CD14-positive monocyte (primary cell): ENCODE measurements around the gene GRIK2. TPM values are rescaled to one million over a fixed set of nuclear protein-coding genes. Genes with fewer than 3 reads are reported as not detected.

ENCODE experiments used
- DNase-seq, 3 donors: peaks; one replicate each; pipeline ENCODE4 v3.0.0-alpha.2; 2011 to 2022
- H2AFZ ChIP-seq: 2 replicates; pipeline ENCODE4 v1.6.0; 2012; ENCODE audit warnings: mild to moderate bottlenecking, low read depth, low read length, inconsistent platforms; ENCODE audit not compliant: insufficient read depth, poor library complexity, severe bottlenecking
- H3K27ac ChIP-seq, 2 donors: 1 replicate in 1 of 2; 2 replicates in 1 of 2; pipeline ENCODE4 v1.5.1; 2012 to 2013; ENCODE audit warnings: low read length in 2 of 2, control low read depth in 1 of 2, inconsistent platforms in 1 of 2, low read depth in 1 of 2, mild to moderate bottlenecking in 1 of 2
- H3K27me3 ChIP-seq, 2 donors: one replicate each; pipeline versions ENCODE4 v1.6.0 to v1.6.1; 2011 to 2013; ENCODE audit warnings: low read length in 2 of 2; ENCODE audit not compliant: control insufficient read depth in 2 of 2, insufficient read depth in 2 of 2
- H3K36me3 ChIP-seq, 2 donors: replicated peaks in 1 of 2; 1 replicate in 1 of 2; 2 replicates in 1 of 2; pipeline versions ENCODE4 v1.5.1 to v1.6.1; 2012 to 2013; ENCODE audit warnings: low read length in 2 of 2, control low read depth in 1 of 2, inconsistent platforms in 1 of 2, mild to moderate bottlenecking in 1 of 2; ENCODE audit not compliant: insufficient read depth in 2 of 2, control insufficient read depth in 1 of 2
- H3K4me1 ChIP-seq, 2 donors: 1 replicate in 1 of 2; 2 replicates in 1 of 2; pipeline versions ENCODE4 v1.5.1 to v1.6.1; 2012 to 2013; ENCODE audit warnings: low read length in 2 of 2, control low read depth in 1 of 2, inconsistent platforms in 1 of 2, mild to moderate bottlenecking in 1 of 2, moderate library complexity in 1 of 2; ENCODE audit not compliant: insufficient read depth in 2 of 2, control insufficient read depth in 1 of 2
- H3K4me2 ChIP-seq: replicated peaks from 2 replicates; pipeline ENCODE3; 2012; ENCODE audit warnings: low read length, moderate library complexity, mild to moderate bottlenecking; ENCODE audit not compliant: poor library complexity, severe bottlenecking; ENCODE audit errors: extremely low read depth
- H3K4me3 ChIP-seq, 3 experiments: fragments of 200-600 bp in 1 of 3; sonication (generic) in 1 of 3; replicated peaks in 1 of 3; 1 replicate in 2 of 3; 2 replicates in 1 of 3; pipeline ENCODE4 v1.5.1; 2011 to 2013; ENCODE audit warnings: low read length in 3 of 3, mild to moderate bottlenecking in 3 of 3, control low read depth in 2 of 3, low read depth in 2 of 3, inconsistent platforms in 1 of 3, moderate library complexity in 1 of 3
- H3K79me2 ChIP-seq: 2 replicates; pipeline ENCODE4 v1.6.0; 2012; ENCODE audit warnings: mild to moderate bottlenecking, control low read depth, inconsistent platforms, low read length, moderate library complexity; ENCODE audit not compliant: insufficient read depth
- H3K9ac ChIP-seq: 2 replicates; pipeline ENCODE4 v1.6.0; 2017; ENCODE audit warnings: low read length, mild to moderate bottlenecking; ENCODE audit not compliant: insufficient read depth, poor library complexity, severe bottlenecking
- H3K9me3 ChIP-seq, 2 donors: replicated peaks in 1 of 2; 1 replicate in 1 of 2; 2 replicates in 1 of 2; pipeline versions ENCODE4 v1.5.1 to v1.6.1; 2012 to 2013; ENCODE audit warnings: low read length in 2 of 2, control low read depth in 1 of 2; ENCODE audit not compliant: control insufficient read depth in 1 of 2, insufficient read depth in 1 of 2
- H4K20me1 ChIP-seq: 2 replicates; pipeline ENCODE4 v1.6.0; 2012; ENCODE audit warnings: mild to moderate bottlenecking, low read length, control low read depth, moderate library complexity; ENCODE audit not compliant: insufficient read depth
- H3K27ac Mint-ChIP-seq, 7 donors: one replicate each; pipeline ENCODE4 v1.8.0; 2020; ENCODE audit warnings: mild to moderate bottlenecking in 7 of 7, mixed read lengths in 7 of 7, moderate library complexity in 6 of 7, inconsistent platforms in 2 of 7
- H3K27me3 Mint-ChIP-seq, 3 donors: one replicate each; pipeline ENCODE4 v1.8.0; 2021 to 2022; ENCODE audit warnings: low read depth in 3 of 3, mild to moderate bottlenecking in 3 of 3, mixed read lengths in 3 of 3, moderate library complexity in 3 of 3, inconsistent platforms in 1 of 3
- H3K36me3 Mint-ChIP-seq, 2 donors: one replicate each; pipeline ENCODE4 v1.8.0; 2020; ENCODE audit warnings: mixed read lengths in 2 of 2, inconsistent platforms in 1 of 2, mild to moderate bottlenecking in 1 of 2
- H3K4me1 Mint-ChIP-seq: one replicate; pipeline ENCODE4 v1.8.0; 2020; ENCODE audit warnings: mild to moderate bottlenecking, mixed read lengths
- H3K4me3 Mint-ChIP-seq, 2 donors: one replicate each; pipeline ENCODE4 v1.8.0; 2020; ENCODE audit warnings: mild to moderate bottlenecking in 2 of 2, mixed read lengths in 2 of 2, moderate library complexity in 1 of 2
- H3K9me3 Mint-ChIP-seq, 7 donors: one replicate each; pipeline ENCODE4 v1.8.0; 2020 to 2022; ENCODE audit warnings: mixed read lengths in 7 of 7, mild to moderate bottlenecking in 6 of 7, moderate library complexity in 6 of 7, inconsistent platforms in 2 of 7
- CTCF ChIP-seq: fragments of 200-600 bp; IDR thresholded peaks from one replicate; pipeline ENCODE4 v1.8.0; 2022; ENCODE audit warnings: antibody characterized with exemption, mild to moderate bottlenecking
- WGBS: methylation state at CpG from one replicate; pipeline ENCODE4 v1.1.5; 2013; ENCODE audit warnings: missing lambda C conversion rate; ENCODE audit not compliant: insufficient coverage; 5-methylcytosine and 5-hydroxymethylcytosine counted together
- intact Hi-C, 2 donors: fragments of 100-400 bp; cut with micrococcal nuclease; formaldehyde crosslinking; loops; one replicate each; pipeline versions ENCODE4 v1.15.0 to v1.15.1; 2023
- polyA plus RNA-seq, 3 donors: library from polyadenylated mRNA; depleted of rRNA in 1 of 3; unstranded in 2 of 3; stranded (reverse) in 1 of 3; fragments of 300-500 nt in 2 of 3; fragments of >200 nt in 1 of 3; fragmentation: Illumina TruSeq in 2 of 3; gene quantifications; 1 replicate in 2 of 3; 2 replicates in 1 of 3; pipeline ENCODE4 v1.2.3, GENCODE V29; 2012 to 2021

Gene GRIK2
- polyA plus RNA-seq, 3 donors: not detected

DNA sequence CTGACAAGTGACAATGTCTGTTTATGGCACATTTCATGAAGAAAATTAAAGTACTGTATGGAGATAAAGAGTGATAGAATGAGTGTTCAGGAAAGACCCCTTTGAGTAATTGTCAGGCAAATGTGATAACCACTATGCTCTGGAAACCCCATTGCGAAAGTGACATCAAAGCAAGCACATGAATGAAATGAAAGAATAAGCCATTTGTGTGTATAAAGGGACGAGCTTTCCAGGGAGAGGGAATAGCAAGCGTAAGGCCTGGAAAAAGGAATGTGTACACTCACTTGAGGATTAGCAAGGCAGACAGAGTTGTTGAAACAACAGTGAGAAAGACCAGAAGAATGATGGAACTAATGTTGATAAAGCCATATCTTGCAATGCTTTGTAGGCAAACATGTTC, 490.0 kb downstream of the GRIK2 start:
- Histone ChIP-seq H3K27me3 (no peaks in the 10 kb centered on the region), H3K9ac (no peak overlapping the region), H3K9me3 (no peaks in the 10 kb centered on the region), H3K36me3 (no peaks in the 10 kb centered on the region), H3K4me3 (no peak overlapping the region), H3K79me2 (no peaks in the 10 kb centered on the region), H3K27ac (no peak overlapping the region), H3K4me2 (no peak overlapping the region), H2AFZ (no peak overlapping the region), H3K4me1 (no peaks in the 10 kb centered on the region), H4K20me1 (no peaks in the 10 kb centered on the region)
- no peak overlapping the region for H3K27ac Mint-ChIP-seq
- WGBS: 92% methylated on average over 3 of the region's 3 CpGs
- H3K4me3 Mint-ChIP-seq: no peak overlapping the region
- peaks cover 0 to 1% (median 0%) of the 10 kb centered on the region in 3 donors for H3K27me3 Mint-ChIP-seq
- no peak for DNase-seq
- no peaks in the 10 kb centered on the region for H3K36me3 Mint-ChIP-seq
- peaks cover 0 to 2% (median 0%) of the 10 kb centered on the region in 7 donors for H3K9me3 Mint-ChIP-seq
- no peak for TF ChIP-seq CTCF
- no peaks in the 10 kb centered on the region for H3K4me1 Mint-ChIP-seq
- intact Hi-C loops: no loop called here

DNA sequence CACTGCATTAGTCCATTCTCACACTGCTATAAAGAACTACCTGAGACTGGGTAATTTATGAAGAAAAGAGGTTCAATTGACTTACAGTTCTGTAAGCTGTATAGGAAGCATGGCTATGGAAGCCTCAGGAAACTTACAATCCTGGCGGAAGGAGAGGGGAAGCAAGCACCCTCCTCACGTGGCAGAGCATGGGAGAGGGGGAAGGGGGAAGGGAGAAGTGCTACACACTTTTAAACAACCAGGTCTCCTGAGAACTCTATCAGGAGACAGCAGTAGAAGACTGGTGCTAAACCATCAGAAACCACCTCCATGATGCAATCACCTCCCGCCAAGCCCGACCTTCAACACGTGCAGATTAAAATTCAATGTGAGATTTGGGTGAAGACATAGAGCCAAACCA, 494.0 kb downstream of the GRIK2 start:
- no peaks in the 10 kb centered on the region for H3K36me3 ChIP-seq
- 40% methylated on average over 1 of the region's 5 CpGs for WGBS

More for the DNA sequence above, 494.0 kb downstream of the GRIK2 start:
- no peak overlapping the region for H3K27ac ChIP-seq
- peaks cover 0 to 1% (median 0%) of the 10 kb centered on the region in 3 donors for H3K27me3 Mint-ChIP-seq
- no peaks in the 10 kb centered on the region for H4K20me1 ChIP-seq
- H3K4me3 ChIP-seq: no peak overlapping the region
- H3K79me2 ChIP-seq: no peaks in the 10 kb centered on the region
- no peaks in the 10 kb centered on the region for H3K36me3 Mint-ChIP-seq
- H2AFZ ChIP-seq: no peak overlapping the region
- peaks cover 0 to 5% (median 0%) of the 10 kb centered on the region in 7 donors for H3K9me3 Mint-ChIP-seq
- no peaks in the 10 kb centered on the region for H3K4me1 ChIP-seq
- no peaks in the 10 kb centered on the region for H3K27me3 ChIP-seq
- H3K9ac ChIP-seq: no peak overlapping the region
- H3K4me2 ChIP-seq: no peak overlapping the region
- H3K4me1 Mint-ChIP-seq: no peaks in the 10 kb centered on the region
- no peak overlapping the region for H3K27ac Mint-ChIP-seq
- no peak overlapping the region for H3K4me3 Mint-ChIP-seq
- no peak for DNase-seq
- no peak for TF ChIP-seq CTCF
- no peaks in the 10 kb centered on the region for H3K9me3 ChIP-seq
- intact Hi-C loops: no loop called here
